Measurements from ENCODE around the gene C22orf39.

- no peak for TF ChIP-seq CTCF (IDR thresholded peaks at IDR 0.05)
- no peak for TF ChIP-seq POLR2AphosphoS5 (IDR thresholded peaks at IDR 0.05; ENCODE audit: low read depth, low read length)
- TF ChIP-seq MAX (IDR thresholded peaks at IDR 0.05; ENCODE audit: low read depth): peak; percentile 26; the same call in 1 of the 2 replicates
- TF ChIP-seq IRF3 (IDR thresholded peaks at IDR 0.05; ENCODE audit: low read depth, low read length): no peak
- TF ChIP-seq EP300 (IDR thresholded peaks at IDR 0.05; ENCODE audit: borderline replicate concordance in 1 of 2, low read depth in 1 of 2, low read length in 1 of 2): no peak
- no peak for TF ChIP-seq USF2 (IDR thresholded peaks at IDR 0.05; ENCODE audit: borderline replicate concordance, low read depth, low read length)
- no peak for TF ChIP-seq FOXM1 (IDR thresholded peaks at IDR 0.05; ENCODE audit: low read depth)
- TF ChIP-seq GABPA (IDR thresholded peaks at IDR 0.05; ENCODE audit: low read depth): peak; percentile 84
- TF ChIP-seq ZBTB33 (IDR thresholded peaks at IDR 0.05; ENCODE audit: borderline replicate concordance, low read depth): no peak
- TF ChIP-seq TAF1 (IDR thresholded peaks at IDR 0.05; ENCODE audit: borderline replicate concordance, low read depth, low read length): peak; percentile 94
- TF ChIP-seq CHD2 (IDR thresholded peaks at IDR 0.05; ENCODE audit: low read length, partially characterized antibody): peak; percentile 54
- no peak for TF ChIP-seq YY1 (IDR thresholded peaks at IDR 0.05; ENCODE audit: low read depth)
These were observed 15.8 kb downstream of the C22orf39 start, which contains the start of gene HIRA for GRCh38 chr22:19431649-19432132.

All from SK-N-SH (cell line).